ENCODE results near the gene EVI5.

GRCh38 chr1:92527670-92528069 lies 257.2 kb downstream of the EVI5 start:
- TF ChIP-seq CTCF (IDR thresholded peaks at IDR 0.05; ENCODE audit: borderline replicate concordance, extremely low read depth, low read length, poor library complexity, severe bottlenecking) (no peak), EZH2 (IDR thresholded peaks at IDR 0.05; ENCODE audit: borderline replicate concordance, low read depth, low read length, severe bottlenecking) (no peak)

All from DND-41 (cell line).